Mesenchymal stem cell (in vitro differentiated cells and primary cell): ENCODE measurements around the gene GP1BB.

ENCODE experiments used
- DNase-seq: peaks from one replicate; pipeline ENCODE4 v3.0.0-alpha.2; 2013
- H2AFZ ChIP-seq: one replicate; pipeline ENCODE4 v1.6.1; 2013; ENCODE audit warnings: low read depth, mild to moderate bottlenecking, control low read depth, inconsistent platforms, low read length, moderate library complexity
- H2AK5ac ChIP-seq: 2 replicates; pipeline ENCODE4 v1.6.1; 2013; ENCODE audit warnings: low read length, moderate library complexity, mild to moderate bottlenecking, inconsistent platforms; ENCODE audit not compliant: severe bottlenecking
- H2BK120ac ChIP-seq: one replicate; pipeline ENCODE4 v1.6.1; 2013; ENCODE audit warnings: low read depth, mild to moderate bottlenecking, inconsistent platforms, low read length, moderate library complexity
- H2BK12ac ChIP-seq, 2 experiments: one replicate each; pipeline ENCODE4 v1.6.1; 2013; ENCODE audit warnings: inconsistent platforms in 2 of 2, low read length in 2 of 2, mild to moderate bottlenecking in 2 of 2, moderate library complexity in 2 of 2, control low read depth in 1 of 2
- H2BK15ac ChIP-seq: one replicate; pipeline ENCODE4 v1.6.1; 2013; ENCODE audit warnings: mild to moderate bottlenecking, low read depth, inconsistent platforms; ENCODE audit not compliant: poor library complexity, severe bottlenecking
- H2BK5ac ChIP-seq: 2 replicates; pipeline ENCODE4 v1.6.1; 2013; ENCODE audit warnings: low read depth, mild to moderate bottlenecking, low read length, control low read depth, inconsistent platforms; ENCODE audit not compliant: poor library complexity, severe bottlenecking
- H3K14ac ChIP-seq, 2 experiments: one replicate each; pipeline ENCODE4 v1.6.1; 2013; ENCODE audit warnings: inconsistent platforms in 2 of 2, low read length in 2 of 2, control low read depth in 1 of 2, mild to moderate bottlenecking in 1 of 2, moderate library complexity in 1 of 2
- H3K18ac ChIP-seq, 2 experiments: one replicate each; pipeline ENCODE4 v1.6.1; 2013; ENCODE audit warnings: inconsistent platforms in 2 of 2, low read length in 2 of 2, control low read depth in 1 of 2, low read depth in 1 of 2, mild to moderate bottlenecking in 1 of 2
- H3K23ac ChIP-seq, 2 experiments: one replicate each; pipeline ENCODE4 v1.6.1; 2013; ENCODE audit warnings: inconsistent platforms in 2 of 2, low read length in 2 of 2, mild to moderate bottlenecking in 2 of 2, moderate library complexity in 2 of 2, control low read depth in 1 of 2
- H3K27ac ChIP-seq: 2 replicates; pipeline ENCODE4 v1.5.1; 2013; ENCODE audit warnings: mild to moderate bottlenecking, moderate library complexity, low read length, control low read depth, inconsistent platforms; ENCODE audit not compliant: poor library complexity, severe bottlenecking
- H3K27me3 ChIP-seq, 2 experiments: 2 replicates each; pipeline versions ENCODE4 v1.6.1 to v1.7.0; 2013; ENCODE audit warnings: low read length in 2 of 2, mild to moderate bottlenecking in 2 of 2, moderate library complexity in 2 of 2, control low read depth in 1 of 2, inconsistent platforms in 1 of 2; ENCODE audit not compliant: control insufficient read depth in 1 of 2, insufficient read depth in 1 of 2
- H3K36me3 ChIP-seq, 2 experiments: 2 replicates each; pipeline versions ENCODE4 v1.6.1 to v1.7.0; 2013; ENCODE audit warnings: low read length in 2 of 2, control low read depth in 1 of 2, inconsistent platforms in 1 of 2, low read depth in 1 of 2, mild to moderate bottlenecking in 1 of 2; ENCODE audit not compliant: insufficient read depth in 2 of 2, control insufficient read depth in 1 of 2
- H3K4ac ChIP-seq, 2 experiments: one replicate each; pipeline ENCODE4 v1.6.1; 2013; ENCODE audit warnings: inconsistent platforms in 2 of 2, low read length in 2 of 2, mild to moderate bottlenecking in 2 of 2, moderate library complexity in 2 of 2, control low read depth in 1 of 2, low read depth in 1 of 2
- H3K4me1 ChIP-seq: 2 replicates; pipeline ENCODE4 v1.6.1; 2013; ENCODE audit warnings: low read depth, low read length, control low read depth; ENCODE audit not compliant: control insufficient read depth, insufficient read depth
- H3K4me2 ChIP-seq: 2 replicates; pipeline ENCODE4 v1.6.1; 2013; ENCODE audit warnings: low read length, mild to moderate bottlenecking, inconsistent platforms; ENCODE audit not compliant: poor library complexity, severe bottlenecking
- H3K4me3 ChIP-seq, 2 experiments: 2 replicates each; pipeline versions ENCODE4 v1.5.1 to v1.7.0; 2013; ENCODE audit warnings: low read length in 2 of 2, mild to moderate bottlenecking in 2 of 2, control low read depth in 1 of 2, low read depth in 1 of 2; ENCODE audit not compliant: insufficient read depth in 1 of 2
- H3K79me1 ChIP-seq: replicated peaks from 2 replicates; pipeline ENCODE4 v1.6.1; 2013; ENCODE audit warnings: mild to moderate bottlenecking, control low read depth, low read length, inconsistent platforms; ENCODE audit not compliant: poor library complexity, severe bottlenecking
- H3K9ac ChIP-seq: 2 replicates; pipeline ENCODE4 v1.7.0; 2013; ENCODE audit warnings: mild to moderate bottlenecking, low read length, moderate library complexity
- H3K9me3 ChIP-seq: 2 replicates; pipeline ENCODE4 v1.7.0; 2013; ENCODE audit warnings: mild to moderate bottlenecking, low read length; ENCODE audit not compliant: control insufficient read depth
- H4K8ac ChIP-seq: one replicate; pipeline ENCODE4 v1.6.1; 2013; ENCODE audit warnings: inconsistent platforms, mild to moderate bottlenecking, low read length, moderate library complexity
- H4K91ac ChIP-seq: one replicate; pipeline ENCODE4 v1.6.1; 2013; ENCODE audit warnings: mild to moderate bottlenecking, low read length, inconsistent platforms
- WGBS: methylation state at CpG from one replicate; pipeline ENCODE4 v1.1.7; 2013; ENCODE audit warnings: mixed read lengths; 5-methylcytosine and 5-hydroxymethylcytosine counted together

Gene GP1BB

DNA sequence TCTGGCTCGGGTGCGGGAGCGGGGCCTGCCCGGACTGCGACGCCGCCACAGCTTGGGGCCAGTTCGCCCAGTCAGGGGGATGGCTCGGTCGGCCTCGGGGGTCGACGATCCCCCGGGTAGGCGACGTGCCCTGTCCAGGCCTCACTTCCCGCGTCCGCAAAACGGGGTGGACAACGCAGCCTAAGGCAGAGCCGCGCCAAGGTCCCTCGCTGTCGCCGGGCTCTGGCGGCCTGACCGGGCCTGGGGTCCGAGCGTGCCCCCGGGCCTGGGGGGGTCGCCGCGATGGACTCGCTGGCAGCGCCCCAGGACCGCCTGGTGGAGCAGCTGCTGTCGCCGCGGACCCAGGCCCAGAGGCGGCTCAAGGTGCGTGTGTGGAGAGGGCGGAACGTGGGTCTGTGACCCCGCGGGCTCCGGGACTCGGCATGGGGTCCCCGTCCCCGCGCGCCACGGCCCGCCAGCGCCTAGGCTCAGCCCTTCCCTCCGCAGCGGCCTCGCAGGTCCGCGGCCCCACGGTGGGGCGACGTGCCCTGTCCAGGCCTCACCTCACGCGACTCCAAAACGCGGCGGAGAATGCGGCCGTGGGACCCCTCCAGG lies 4.8 kb upstream of the GP1BB start:
- H3K4me3 ChIP-seq, result peak overlapping the region; percentile 64 to 78
- no peak overlapping the region for H3K27ac ChIP-seq
- H2BK5ac ChIP-seq, result no peak overlapping the region
- peak overlapping the region in 1 of 2 experiments; percentile 77 for H3K23ac ChIP-seq
- H2BK12ac ChIP-seq, result peak overlapping the region; percentile 15 to 77
- peak overlapping the region; percentile 35 for H4K91ac ChIP-seq
- H3K9me3 ChIP-seq, result no peaks in the 10 kb centered on the region
- no peak for DNase-seq
- peak overlapping the region; percentile 54 for H2BK15ac ChIP-seq
- peak overlapping the region; percentile 46 for H2AFZ ChIP-seq
- peak overlapping the region; percentile 24 to 51 for H3K4ac ChIP-seq
- H2BK120ac ChIP-seq, result peak overlapping the region; percentile 55
- H2AK5ac ChIP-seq, result no peak overlapping the region
- H3K18ac ChIP-seq, result peak overlapping the region in 1 of 2 experiments; percentile 78
- peaks cover 48% of the 10 kb centered on the region for H3K4me1 ChIP-seq
- H3K79me1 ChIP-seq, result peaks cover 4% of the 10 kb centered on the region
- WGBS, result 2% methylated on average over 61 of the region's 70 CpGs
- peaks cover 0 to 28% of the 10 kb centered on the region in 2 experiments for H3K36me3 ChIP-seq
- peak overlapping the region; percentile 88 for H3K4me2 ChIP-seq
- H3K27me3 ChIP-seq, result peaks cover 13 to 55% of the 10 kb centered on the region in 2 experiments
- peak overlapping the region; percentile 36 to 95 for H3K14ac ChIP-seq
- peak overlapping the region; percentile 68 for H3K9ac ChIP-seq
- H4K8ac ChIP-seq, result peak overlapping the region; percentile 61

DNA sequence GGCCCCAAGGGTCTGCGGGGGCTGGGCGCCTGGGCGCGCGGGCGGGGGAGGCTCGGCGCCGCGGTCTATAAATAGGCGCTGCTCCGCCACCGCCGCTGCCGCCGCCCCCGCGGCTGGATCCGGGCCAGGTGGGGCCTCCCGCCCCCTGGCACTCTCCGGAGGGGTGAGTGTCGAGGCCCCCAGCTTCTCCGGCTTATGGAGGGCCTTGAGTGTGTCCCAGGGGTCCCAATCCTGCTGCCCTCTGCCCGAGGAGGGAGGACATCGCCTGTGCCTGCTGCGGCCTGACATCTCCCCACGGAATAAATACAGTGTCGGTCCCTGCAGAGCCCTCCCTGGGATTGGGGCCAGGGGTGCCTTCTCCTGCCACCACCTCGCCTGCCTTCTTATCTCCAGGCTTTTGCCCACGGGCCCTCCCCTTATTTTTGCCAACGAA lies 4.3 kb upstream of the GP1BB start:
- Histone ChIP-seq H2BK12ac (no peak overlapping the region), H3K27me3 (peaks cover 9 to 51% of the 10 kb centered on the region in 2 experiments), H2BK15ac (peak overlapping the region; percentile 15), H3K27ac (no peak overlapping the region), H3K4ac (peak overlapping the region in 1 of 2 experiments; percentile 24), H3K9ac (no peak overlapping the region), H2AK5ac (no peak overlapping the region), H4K91ac (no peak overlapping the region), H3K9me3 (no peaks in the 10 kb centered on the region), H4K8ac (no peak overlapping the region), H3K79me1 (peaks cover 4% of the 10 kb centered on the region), H3K23ac (no peak overlapping the region), H2AFZ (no peak overlapping the region), H3K4me1 (peaks cover 48% of the 10 kb centered on the region), H2BK120ac (no peak overlapping the region), H3K18ac (no peak overlapping the region), H3K14ac (no peak overlapping the region), H3K4me3 (peak overlapping the region; percentile 64 to 78), H3K36me3 (peaks cover 0 to 28% of the 10 kb centered on the region in 2 experiments), H3K4me2 (peak overlapping the region; percentile 88), H2BK5ac (no peak overlapping the region)
- WGBS, result 17% methylated on average over 31 of the region's 31 CpGs
- DNase-seq, result no peak

DNA sequence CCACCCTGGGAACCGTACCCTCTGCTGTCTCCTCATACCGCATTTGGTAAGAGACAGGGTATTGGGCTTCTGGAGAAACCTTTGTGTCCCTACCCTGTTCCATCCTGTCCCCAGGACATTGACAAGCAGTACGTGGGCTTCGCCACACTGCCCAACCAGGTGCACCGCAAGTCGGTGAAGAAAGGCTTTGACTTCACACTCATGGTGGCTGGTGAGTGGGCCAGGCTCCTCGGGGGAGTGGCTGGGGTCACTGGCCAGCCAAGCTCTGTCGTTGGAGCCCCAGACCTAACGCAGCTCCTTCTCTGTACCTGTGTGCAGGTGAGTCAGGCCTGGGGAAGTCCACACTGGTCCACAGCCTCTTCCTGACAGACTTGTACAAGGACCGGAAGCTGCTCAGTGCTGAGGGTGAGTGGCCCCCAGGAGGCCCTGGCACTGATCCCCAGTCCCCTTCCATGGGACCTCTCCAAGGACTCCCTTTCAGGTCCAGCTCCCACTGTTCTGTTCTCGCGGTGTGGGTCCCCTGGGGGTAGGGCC lies 3.8 kb upstream of the GP1BB start:
- no peak overlapping the region for H3K27ac ChIP-seq
- no peak overlapping the region for H3K18ac ChIP-seq
- no peak overlapping the region for H2AFZ ChIP-seq
- H2BK5ac ChIP-seq, result no peak overlapping the region
- no peak overlapping the region for H2BK12ac ChIP-seq
- no peak overlapping the region for H3K23ac ChIP-seq
- H3K79me1 ChIP-seq, result peaks cover 4% of the 10 kb centered on the region
- H3K4me2 ChIP-seq, result no peak overlapping the region
- H2AK5ac ChIP-seq, result no peak overlapping the region
- peaks cover 51% of the 10 kb centered on the region for H3K4me1 ChIP-seq
- no peak overlapping the region for H2BK120ac ChIP-seq
- no peak overlapping the region for H4K91ac ChIP-seq
- no peak overlapping the region for H3K14ac ChIP-seq
- H3K4me3 ChIP-seq, result peak overlapping the region in 1 of 2 experiments; percentile 78
- H2BK15ac ChIP-seq, result no peak overlapping the region
- no peak overlapping the region for H3K4ac ChIP-seq
- peaks cover 0 to 28% of the 10 kb centered on the region in 2 experiments for H3K36me3 ChIP-seq
- no peak for DNase-seq
- no peaks in the 10 kb centered on the region for H3K9me3 ChIP-seq
- no peak overlapping the region for H3K9ac ChIP-seq
- WGBS, result 85% methylated on average over 12 of the region's 12 CpGs
- peaks cover 9 to 54% of the 10 kb centered on the region in 2 experiments for H3K27me3 ChIP-seq
- H4K8ac ChIP-seq, result no peak overlapping the region

DNA sequence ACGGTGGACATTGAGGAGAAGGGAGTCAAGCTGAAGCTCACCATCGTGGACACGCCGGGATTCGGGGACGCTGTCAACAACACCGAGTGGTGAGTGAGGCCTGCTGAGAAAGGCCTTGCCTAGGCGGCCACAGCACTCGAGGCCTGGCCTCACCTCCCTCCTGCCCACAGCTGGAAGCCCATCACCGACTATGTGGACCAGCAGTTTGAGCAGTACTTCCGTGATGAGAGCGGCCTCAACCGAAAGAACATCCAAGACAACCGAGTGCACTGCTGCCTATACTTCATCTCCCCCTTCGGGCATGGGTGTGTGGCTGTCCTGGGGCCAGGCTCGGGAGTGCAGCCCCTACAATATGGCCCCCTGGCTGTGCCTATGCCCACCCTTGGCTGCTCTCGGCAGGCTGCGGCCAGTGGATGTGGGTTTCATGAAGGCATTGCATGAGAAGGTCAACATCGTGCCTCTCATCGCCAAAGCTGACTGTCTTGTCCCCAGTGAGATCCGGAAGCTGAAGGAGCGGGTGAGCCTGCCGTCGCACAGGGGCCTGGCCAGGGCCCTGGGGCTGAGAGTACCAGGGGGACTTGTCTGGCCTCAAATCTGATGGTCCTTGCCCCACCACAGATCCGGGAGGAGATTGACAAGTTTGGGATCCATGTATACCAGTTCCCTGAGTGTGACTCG lies 3.0 kb upstream of the GP1BB start:
- Histone ChIP-seq H2BK15ac (no peak overlapping the region), H3K14ac (no peak overlapping the region), H3K27me3 (peaks cover 12 to 57% of the 10 kb centered on the region in 2 experiments), H2BK12ac (no peak overlapping the region), H3K27ac (no peak overlapping the region), H2AFZ (no peak overlapping the region), H4K91ac (no peak overlapping the region), H4K8ac (no peak overlapping the region), H2BK120ac (no peak overlapping the region), H2BK5ac (no peak overlapping the region), H3K79me1 (peaks cover 4% of the 10 kb centered on the region), H3K18ac (no peak overlapping the region), H3K4me3 (no peak overlapping the region), H3K4me1 (peaks cover 45% of the 10 kb centered on the region), H3K36me3 (peaks cover 0 to 28% of the 10 kb centered on the region in 2 experiments), H3K4ac (no peak overlapping the region), H3K4me2 (no peak overlapping the region), H3K23ac (no peak overlapping the region), H3K9ac (no peak overlapping the region), H3K9me3 (no peaks in the 10 kb centered on the region), H2AK5ac (no peak overlapping the region)
- DNase-seq, result no peak
- WGBS, result 88% methylated on average over 26 of the region's 26 CpGs
